ENCODE results near the gene GTSF1L. TPM values are rescaled to one million over a fixed set of nuclear protein-coding genes. Genes with fewer than 3 reads are reported as not detected.

Gene GTSF1L
- not detected in 2 replicates for total RNA-seq

GRCh38 chr20:43726811-43727338 is at the start of gene GTSF1L:
TSS of gene GTSF1L (minus strand) at chr20:43727002. CDS start at chr20:43726694, 308 bp downstream.

Other genes starting within 250 kb of the GTSF1L start
- gene L3MBTL1, start 219.3 kb downstream of the GTSF1L start, total RNA-seq: 5.2 TPM in 2 replicates
- gene SGK2, start 168.0 kb downstream of the GTSF1L start, total RNA-seq: 0.26 and 0.44 TPM in 2 replicates
- gene IFT52, start 136.1 kb downstream of the GTSF1L start, total RNA-seq: 49.4 and 52.4 TPM in 2 replicates
- gene MYBL2, start 59.9 kb downstream of the GTSF1L start, total RNA-seq: 3.9 and 6.1 TPM in 2 replicates
- under 0.01 and 0.25 TPM in 2 replicates for gene TOX2, start 187.8 kb upstream of the GTSF1L start, total RNA-seq